K562 (cell line): ENCODE measurements around the gene MFAP5. TPM values are rescaled to one million over a fixed set of nuclear protein-coding genes. Genes with fewer than 3 reads are reported as not detected.

Experiments used
- BRF1 ChIP-seq: IDR thresholded peaks from 3 replicates; pipeline ENCODE4 v1.6.1; 2011; ENCODE audit warnings: borderline replicate concordance, mild to moderate bottlenecking; ENCODE audit not compliant: insufficient read length; ENCODE audit errors: extremely low read depth
- FOXJ2 ChIP-seq: fragments of 200-800 bp; sonication (Bioruptor generic); IDR thresholded peaks from 2 replicates; pipeline ENCODE4 v1.6.1; 2016; ENCODE audit warnings: missing genetic modification characterization, missing compliant biosample characterization
- FOXP4 ChIP-seq: sonication (generic); formaldehyde crosslinking; IDR thresholded peaks from 2 replicates; pipeline ENCODE4 v1.8.0; 2022; ENCODE audit warnings: mild to moderate bottlenecking, missing genetic modification reagents, borderline replicate concordance
- HMGN3 ChIP-seq: IDR thresholded peaks from 2 replicates; pipeline ENCODE4 v1.6.1; 2011; ENCODE audit warnings: borderline replicate concordance, low read depth, mild to moderate bottlenecking, mixed read lengths, low read length; ENCODE audit not compliant: insufficient read length; ENCODE audit errors: extremely low read depth
- JUND ChIP-seq, 2 experiments: IDR thresholded peaks; 2 replicates in 1 of 2; 3 replicates in 1 of 2; pipeline ENCODE4 v1.6.1; 2011; ENCODE audit warnings: borderline replicate concordance in 2 of 2, low read depth in 2 of 2, low read length in 2 of 2, improper control_type of control experiment in 1 of 2, missing biosample characterization in 1 of 2, missing genetic modification characterization in 1 of 2, missing genetic modification reagents in 1 of 2
- MYNN ChIP-seq, 2 experiments: sonication (generic); formaldehyde crosslinking in 1 of 2; IDR thresholded peaks; 2 replicates each; pipeline versions ENCODE4 v1.5.0 to v1.6.1; 2016 to 2020; ENCODE audit warnings: antibody characterized with exemption in 1 of 2, missing genetic modification reagents in 1 of 2
- NCOA2 ChIP-seq, 2 experiments: fragments of 450-650 bp; IDR thresholded peaks; 2 replicates each; pipeline ENCODE4 v1.6.1; 2018; ENCODE audit warnings: mild to moderate bottlenecking in 2 of 2, moderate library complexity in 1 of 2; ENCODE audit not compliant: partially characterized antibody in 2 of 2
- NR0B1 ChIP-seq: fragments of 450-650 bp; IDR thresholded peaks from one replicate; pipeline ENCODE4 v1.6.1; 2018; ENCODE audit warnings: mild to moderate bottlenecking, moderate library complexity; ENCODE audit not compliant: partially characterized antibody
- RBM15 ChIP-seq: fragments of 200-400 bp; formaldehyde crosslinking; IDR thresholded peaks from 2 replicates; pipeline ENCODE4 v1.6.1; 2018; ENCODE audit warnings: mild to moderate bottlenecking, low read length, moderate library complexity; ENCODE audit not compliant: insufficient read depth
- RFX1 ChIP-seq: fragments of 450-650 bp; IDR thresholded peaks from 2 replicates; pipeline ENCODE4 v1.6.1; 2016; ENCODE audit warnings: mild to moderate bottlenecking, moderate library complexity
- TAF15 ChIP-seq: fragments of 200-400 bp; formaldehyde crosslinking; IDR thresholded peaks from 2 replicates; pipeline ENCODE4 v1.6.1; 2017; ENCODE audit warnings: mild to moderate bottlenecking, low read depth, low read length, moderate library complexity
- TCF15 ChIP-seq: fragments of 250-450 bp; sonication (Bioruptor Pico); IDR thresholded peaks from 2 replicates; pipeline ENCODE4 v1.8.0; 2022; ENCODE audit warnings: moderate library complexity, mild to moderate bottlenecking, inconsistent platforms
- TFAM ChIP-seq: fragments of 250-450 bp; sonication (Bioruptor Pico); conservative IDR thresholded peaks from 2 replicates; pipeline ENCODE4 v1.5.0; 2021; ENCODE audit warnings: mild to moderate bottlenecking, moderate library complexity
- TRIM28 ChIP-seq: fragments of 450-650 bp; IDR thresholded peaks from 2 replicates; pipeline ENCODE4 v1.6.1; 2017
- ZBTB49 ChIP-seq: sonication (generic); formaldehyde crosslinking; IDR thresholded peaks from 2 replicates; pipeline ENCODE4 v1.8.0; 2022; ENCODE audit warnings: missing genetic modification reagents, mild to moderate bottlenecking, borderline replicate concordance
- ZNF217 ChIP-seq: sonication (generic); formaldehyde crosslinking; IDR thresholded peaks from 2 replicates; pipeline ENCODE4 v1.8.0; 2022; ENCODE audit warnings: mild to moderate bottlenecking, missing genetic modification reagents
- polyA plus RNA-seq, 8 experiments: library from polyadenylated mRNA; depleted of rRNA in 4 of 8; stranded (reverse) in 5 of 8; unstranded in 3 of 8; fragments of >200 nt; fragmentation: Nextera tagmentation in 2 of 8; fragmentation: Illumina TruSeq in 1 of 8; extraction: Ambion mirVana in 2 of 8; extraction: Trizol in 1 of 8; gene quantifications; 2 replicates each; pipeline versions ENCODE4 v1.2.1 to v1.2.3, GENCODE V29; 2011 to 2014; ENCODE audit warnings: inconsistent platforms in 1 of 8, missing spikeins in 1 of 8
- total RNA-seq, 7 experiments: library from RNA; depleted of rRNA in 6 of 7; stranded (reverse); fragments of >200 nt in 6 of 7; fragmentation: Illumina TruSeq in 2 of 7; extraction: Trizol in 2 of 7; gene quantifications; 2 replicates each; pipeline versions ENCODE4 v1.2.1 to v1.2.3, GENCODE V29; 2011 to 2021; ENCODE audit warnings: low replicate concordance in 1 of 7

MFAP5 gene
- total and polyA plus RNA-seq, 9 of the 15 experiments (the other 6 are each of a cell fraction or from before 2014, with no cell fraction given): not detected

GRCh38 chr12:8697120-8697475 lies 34.5 kb upstream of the MFAP5 start (continued):
- TF ChIP-seq TCF15: no peak
- peak; percentile 76 for TF ChIP-seq RFX1
- no peak for TF ChIP-seq NCOA2 (IDR thresholded peaks at IDR 0.05; ENCODE audit: partially characterized antibody in 2 of 2)
- TF ChIP-seq TRIM28: no peak
- TF ChIP-seq NR0B1: no peak
- no peak for TF ChIP-seq MYNN (IDR thresholded peaks at IDR 0.05)
- no peak for TF ChIP-seq MYNN (CRISPR knock-in tag; IDR thresholded peaks at IDR 0.05)
- no peak for TF ChIP-seq BRF1
- no peak for TF ChIP-seq TAF15
- TF ChIP-seq RBM15: no peak
- TF ChIP-seq JUND (IDR thresholded peaks at IDR 0.05; ENCODE audit: borderline replicate concordance, low read depth, low read length): no peak
- TF ChIP-seq JUND (tag; IDR thresholded peaks at IDR 0.05; ENCODE audit: borderline replicate concordance, low read depth, low read length): no peak
- peak; percentile 88 for TF ChIP-seq FOXJ2 (tag)
- TF ChIP-seq TFAM: no peak
- TF ChIP-seq HMGN3: peak; percentile 3
- TF ChIP-seq ZNF217 (CRISPR knock-in tag): no peak
- TF ChIP-seq FOXP4 (CRISPR knock-in tag): no peak
- no peak for TF ChIP-seq ZBTB49
